ENCODE measurements around the gene GTF3C5.
"Not testable (repeated sequence)": the region's sequence is repeated elsewhere in the genome, so short reads cannot be mapped to it uniquely, and the experiment has no call there.

The GTF3C5 gene

GRCh38 chr9:132986114-132986513 is 44.7 kb upstream of the GTF3C5 start:
- DNase-seq (ENCODE audit: low read depth) = no peak
- no peak overlapping the region for H3K4me3 ChIP-seq (ENCODE audit: control insufficient read depth, low read depth, low read length)
- TF ChIP-seq CTCF (conservative IDR thresholded peaks at IDR 0.05; ENCODE audit: control insufficient read depth, insufficient read depth, low read depth, low read length) = no peak

GRCh38 chr9:132986640-132987620 is 43.9 kb upstream of the GTF3C5 start:
- no peak overlapping the region for H3K4me3 ChIP-seq (ENCODE audit: control insufficient read depth, low read depth, low read length)
- no peak for TF ChIP-seq CTCF (conservative IDR thresholded peaks at IDR 0.05; ENCODE audit: control insufficient read depth, insufficient read depth, low read depth, low read length)
- peak; percentile 5 for DNase-seq (ENCODE audit: low read depth)

GRCh38 chr9:132988244-132989013 is 42.4 kb upstream of the GTF3C5 start:
- H3K4me3 ChIP-seq (ENCODE audit: control insufficient read depth, low read depth, low read length) = no peak overlapping the region
- no peak for TF ChIP-seq CTCF (conservative IDR thresholded peaks at IDR 0.05; ENCODE audit: control insufficient read depth, insufficient read depth, low read depth, low read length)
- no peak for DNase-seq (ENCODE audit: low read depth)

GRCh38 chr9:132989014-132989310 is 41.8 kb upstream of the GTF3C5 start:
- DNase-seq (ENCODE audit: low read depth) = no peak
- no peak overlapping the region for H3K4me3 ChIP-seq (ENCODE audit: control insufficient read depth, low read depth, low read length)
- no peak for TF ChIP-seq CTCF (conservative IDR thresholded peaks at IDR 0.05; ENCODE audit: control insufficient read depth, insufficient read depth, low read depth, low read length)

GRCh38 chr9:132989414-132989996 is 41.3 kb upstream of the GTF3C5 start:
- no peak for TF ChIP-seq CTCF (conservative IDR thresholded peaks at IDR 0.05; ENCODE audit: control insufficient read depth, insufficient read depth, low read depth, low read length)
- H3K4me3 ChIP-seq (ENCODE audit: control insufficient read depth, low read depth, low read length) = no peak overlapping the region
- DNase-seq (ENCODE audit: low read depth) = no peak

GRCh38 chr9:132989998-132990557 is 40.7 kb upstream of the GTF3C5 start:
- peak; percentile 15 for DNase-seq (ENCODE audit: low read depth)
- not testable (repeated sequence) for H3K4me3 ChIP-seq (ENCODE audit: control insufficient read depth, low read depth, low read length)
